H1 (cell line): Measurements from ENCODE around the gene MFSD6L. TPM values are rescaled to one million over a fixed set of nuclear protein-coding genes. Genes with fewer than 3 reads are reported as not detected.
A peak's percentile ranks its signal among the peaks of the same experiment; 100 is the strongest.

Experiments used
- ATF2 ChIP-seq: IDR thresholded peaks from 2 replicates; pipeline ENCODE4 v1.6.1; 2012; ENCODE audit warnings: low read length, inconsistent platforms
- CHD7 ChIP-seq: fragments of 300-600 bp; sonication (generic); IDR thresholded peaks from 2 replicates; pipeline ENCODE4 v1.7.1; 2012; ENCODE audit warnings: low read length, moderate library complexity, mild to moderate bottlenecking, inconsistent platforms; ENCODE audit not compliant: insufficient replicate concordance
- JUND ChIP-seq: IDR thresholded peaks from 2 replicates; pipeline ENCODE4 v1.6.1; 2011; ENCODE audit warnings: mild to moderate bottlenecking, improper control_type of control experiment, low read length
- POU5F1 ChIP-seq: IDR thresholded peaks from 2 replicates; pipeline ENCODE4 v1.6.1; 2011; ENCODE audit warnings: low read depth, mild to moderate bottlenecking, low read length, moderate library complexity
- RFX5 ChIP-seq: IDR thresholded peaks from 2 replicates; pipeline ENCODE4 v1.6.1; 2011; ENCODE audit warnings: low read depth, low read length, improper control_type of control experiment, borderline replicate concordance
- SAP30 ChIP-seq: fragments of 300-600 bp; sonication (generic); IDR thresholded peaks from 2 replicates; pipeline ENCODE4 v1.7.1; 2012; ENCODE audit warnings: low read length, moderate library complexity, mild to moderate bottlenecking, inconsistent platforms; ENCODE audit not compliant: insufficient read depth, insufficient replicate concordance
- SIRT6 ChIP-seq: IDR thresholded peaks from one replicate; pipeline ENCODE4 v1.7.1; 2012; ENCODE audit warnings: low read length, inconsistent platforms
- SIX5 ChIP-seq: IDR thresholded peaks from 2 replicates; pipeline ENCODE4 v1.6.1; 2011; ENCODE audit warnings: mild to moderate bottlenecking, low read depth, low read length
- TAF1 ChIP-seq: IDR thresholded peaks from 2 replicates; pipeline ENCODE4 v1.6.1; 2011; ENCODE audit warnings: mild to moderate bottlenecking, low read depth, low read length
- TBP ChIP-seq: IDR thresholded peaks from 2 replicates; pipeline ENCODE4 v1.6.1; 2011; ENCODE audit warnings: low read depth, low read length, improper control_type of control experiment
- ZNF274 ChIP-seq: IDR thresholded peaks from 2 replicates; pipeline ENCODE4 v1.7.0; 2012; ENCODE audit warnings: low read length, borderline replicate concordance; ENCODE audit errors: extremely low read depth
- polyA plus RNA-seq, 7 experiments: library from polyadenylated mRNA; depleted of rRNA in 3 of 7; stranded (reverse) in 5 of 7; unstranded in 2 of 7; fragments of >200 nt in 5 of 7; fragments of 200-250 nt in 2 of 7; gene quantifications; 1 replicate in 5 of 7; 2 replicates in 1 of 7; 4 replicates in 1 of 7; pipeline versions ENCODE4 v1.2.1 to v1.2.3, GENCODE V29; 2011 to 2013; ENCODE audit warnings: missing spikeins in 2 of 7, mixed read lengths in 2 of 7
- total RNA-seq: library from RNA; stranded (reverse); fragmentation: NEBNext Ultra II Directional; extraction: Animal tissue kit (Norgen Biotek cat#: 25700); gene quantifications from 2 replicates; pipeline ENCODE4 v1.2.1, GENCODE V29; 2021

MFSD6L gene
- total and polyA plus RNA-seq, 2 of the 8 experiments (the other 6 are each of a cell fraction or from before 2014, with no cell fraction given), result 2.6 to 2.7 TPM

- TF ChIP-seq TAF1, result 0 out of 2 replicates have a peak, but pooled peaks have one; percentile 14
- peak; percentile 84 for TF ChIP-seq SIX5
- TF ChIP-seq ZNF274, result no peak
- TF ChIP-seq CHD7, result no peak
- TF ChIP-seq ATF2, result no peak
- no peak for TF ChIP-seq SAP30
- TF ChIP-seq JUND, result no peak
- no peak for TF ChIP-seq SIRT6
- TF ChIP-seq RFX5, result no peak
- TF ChIP-seq TBP, result no peak
- no peak for TF ChIP-seq POU5F1
Measured at GRCh38 chr17:8846768-8847211, 47.6 kb upstream of the MFSD6L start (continued).
